CD4-positive, alpha-beta T cell (primary cell): ENCODE measurements around the gene LBR. TPM values are rescaled to one million over a fixed set of nuclear protein-coding genes. Genes with fewer than 3 reads are reported as not detected.

Experiments
- ATAC-seq: fragments of 200-7000 bp; cut with Tn5 transposase; one replicate; pipeline ENCODE4 v1.10.0; 2022; ENCODE audit warnings: mild to moderate bottlenecking; ENCODE audit not compliant: poor library complexity
- CTCF ChIA-PET: fragments of 350-600 bp; sonication (Branson Sonifier 250); formaldehyde crosslinking; loops from one replicate; lab custom pipeline; 2021; ENCODE audit warnings: antibody characterized with exemption, inconsistent platforms; lab: Charles Lee
- POLR2A ChIA-PET: fragments of 350-600 bp; sonication (Branson Sonifier 250); formaldehyde crosslinking; loops from one replicate; lab custom pipeline; 2021; ENCODE audit warnings: antibody characterized with exemption, inconsistent platforms; lab: Charles Lee
- DNase-seq, 14 experiments: peaks; one replicate each; pipeline ENCODE4 v3.0.0-alpha.2; 2013 to 2020; ENCODE audit warnings: mixed read lengths in 2 of 14
- H3K27ac ChIP-seq, 2 donors: one replicate each; pipeline versions ENCODE4 v1.5.1 to v1.7.0; 2013; ENCODE audit warnings: low read length in 2 of 2, low read depth in 1 of 2, mild to moderate bottlenecking in 1 of 2
- H3K27me3 ChIP-seq, 2 experiments: 1 replicate in 1 of 2; 2 replicates in 1 of 2; pipeline versions ENCODE4 v1.6.1 to v1.7.0; 2013; ENCODE audit warnings: low read length in 2 of 2, control low read depth in 1 of 2, mild to moderate bottlenecking in 1 of 2, moderate library complexity in 1 of 2; ENCODE audit not compliant: insufficient read depth in 2 of 2, control insufficient read depth in 1 of 2
- H3K36me3 ChIP-seq: one replicate; pipeline ENCODE4 v1.6.1; 2013; ENCODE audit warnings: low read length, control low read depth; ENCODE audit not compliant: insufficient read depth
- H3K4me1 ChIP-seq: one replicate; pipeline ENCODE4 v1.6.1; 2013; ENCODE audit warnings: low read length, control low read depth; ENCODE audit not compliant: insufficient read depth
- H3K4me3 ChIP-seq: one replicate; pipeline ENCODE4 v1.5.1; 2013; ENCODE audit warnings: mild to moderate bottlenecking, low read length, moderate library complexity
- H3K9me3 ChIP-seq, 2 experiments: 1 replicate in 1 of 2; 2 replicates in 1 of 2; pipeline versions ENCODE4 v1.6.1 to v1.7.0; 2013; ENCODE audit warnings: low read length in 2 of 2, mild to moderate bottlenecking in 2 of 2, control low read depth in 1 of 2, moderate library complexity in 1 of 2; ENCODE audit not compliant: control insufficient read depth in 1 of 2, insufficient read depth in 1 of 2
- H3K27ac Mint-ChIP-seq: one replicate; pipeline ENCODE4 v1.8.0; 2020; ENCODE audit warnings: mixed read lengths
- H3K27me3 Mint-ChIP-seq: one replicate; pipeline ENCODE4 v1.8.0; 2021; ENCODE audit warnings: mixed read lengths
- H3K36me3 Mint-ChIP-seq: one replicate; pipeline ENCODE4 v1.8.0; 2021; ENCODE audit warnings: low read depth, mixed read lengths
- H3K4me1 Mint-ChIP-seq: one replicate; pipeline ENCODE4 v1.8.0; 2021; ENCODE audit warnings: low read depth, mixed read lengths
- H3K4me3 Mint-ChIP-seq: one replicate; pipeline ENCODE4 v1.8.0; 2020; ENCODE audit warnings: mild to moderate bottlenecking, mixed read lengths
- H3K9me3 Mint-ChIP-seq: one replicate; pipeline ENCODE4 v1.8.0; 2020; ENCODE audit warnings: mixed read lengths
- CTCF ChIP-seq: fragments of 200-600 bp; IDR thresholded peaks from one replicate; pipeline ENCODE4 v1.8.0; 2022; ENCODE audit warnings: antibody characterized with exemption, mild to moderate bottlenecking
- intact Hi-C, 2 experiments: fragments of 100-400 bp; cut with DNase I in 1 of 2; cut with micrococcal nuclease in 1 of 2; formaldehyde crosslinking; loops; one replicate each; pipeline versions ENCODE4 v1.15.1 to v1.9.0; 2023 to 2025; cut with DNase I, micrococcal nuclease
- total RNA-seq, 174 experiments: library from RNA in 2 of 174; stranded (reverse) in 2 of 174; gene quantifications; one replicate each; pipeline ENCODE4 v1.2.3 and lab custom pipeline; 2021 to 2026

LBR gene
- total RNA-seq, 2 experiments from 2014 or later, result 118 to 129 TPM

- Histone ChIP-seq H3K4me3 (no peak overlapping the region), H3K4me1 (no peaks in the 10 kb centered on the region), H3K36me3 (peaks cover 96% of the 10 kb centered on the region), H3K9me3 (no peaks in the 10 kb centered on the region), H3K27me3 (no peaks in the 10 kb centered on the region), H3K27ac (no peak overlapping the region)
- ChIA-PET POLR2A (interaction anchor here (1.4 kb wide), 1 partner anchor 9 kb away, joined by 5 read pairs; the partner anchor contains the start of gene LBR), CTCF (interaction anchor here (1.3 kb wide), 1 partner anchor 57 kb away, joined by 3 read pairs; no protein-coding TSS in a partner anchor)
- Mint-ChIP-seq H3K27me3 (no peaks in the 10 kb centered on the region), H3K9me3 (no peaks in the 10 kb centered on the region), H3K4me1 (peaks cover 38% of the 10 kb centered on the region), H3K27ac (no peak overlapping the region), H3K36me3 (peaks cover 93% of the 10 kb centered on the region), H3K4me3 (no peak overlapping the region)
- intact Hi-C loops, result no loop called here
- DNase-seq, result no peak
- no peak for TF ChIP-seq CTCF
- ATAC-seq, result no peak
These were observed 9.8 kb downstream of the LBR start for GRCh38 chr1:225418059-225418458.

GRCh38 chr1:225415967-225416745, 11.7 kb downstream of the LBR start:
- Mint-ChIP-seq H3K27me3 (no peaks in the 10 kb centered on the region), H3K36me3 (peaks cover 93% of the 10 kb centered on the region), H3K4me1 (peaks cover 26% of the 10 kb centered on the region), H3K4me3 (no peak overlapping the region), H3K27ac (no peak overlapping the region), H3K9me3 (no peaks in the 10 kb centered on the region)
- Histone ChIP-seq H3K4me3 (no peak overlapping the region), H3K9me3 (no peaks in the 10 kb centered on the region), H3K36me3 (peaks cover 97% of the 10 kb centered on the region), H3K27ac (no peak overlapping the region), H3K27me3 (no peaks in the 10 kb centered on the region), H3K4me1 (no peaks in the 10 kb centered on the region)
- ATAC-seq (no peak), DNase-seq (no peak)
- CTCF ChIA-PET, result no interaction called here
- TF ChIP-seq CTCF, result no peak
- POLR2A ChIA-PET, result interaction anchor here (1.0 to 1.9 kb wide), 4 partner anchors 10 to 29 kb away, joined by 3 to 9 read pairs (median 4); partner anchors contain the start of gene LBR
- intact Hi-C loops, result no loop called here

- no peaks in the 10 kb centered on the region for H3K9me3 ChIP-seq
- no peaks in the 10 kb centered on the region for H3K27me3 ChIP-seq
- no peaks in the 10 kb centered on the region for H3K27me3 Mint-ChIP-seq
- intact Hi-C loops, result no loop called here
- no peak overlapping the region for H3K27ac Mint-ChIP-seq
- no peak for TF ChIP-seq CTCF
- H3K4me1 ChIP-seq, result no peaks in the 10 kb centered on the region
- peaks cover 93% of the 10 kb centered on the region for H3K36me3 Mint-ChIP-seq
- DNase-seq (no peak), ATAC-seq (no peak)
- H3K9me3 Mint-ChIP-seq, result no peaks in the 10 kb centered on the region
- H3K4me3 ChIP-seq, result no peak overlapping the region
- no peak overlapping the region for H3K27ac ChIP-seq
- H3K4me1 Mint-ChIP-seq, result peaks cover 22% of the 10 kb centered on the region
- H3K36me3 ChIP-seq, result peaks cover 100% of the 10 kb centered on the region
- no peak overlapping the region for H3K4me3 Mint-ChIP-seq
- POLR2A ChIA-PET, result interaction anchor here (1.1 to 1.9 kb wide), 2 partner anchors 11 to 12 kb away, joined by 3 to 9 read pairs; partner anchors contain the start of gene LBR
- CTCF ChIA-PET, result no interaction called here
These were observed 12.5 kb downstream of the LBR start for GRCh38 chr1:225415307-225415706.
